ENCODE measurements around the gene KLRC3.
"Not testable (repeated sequence)": the region's sequence is repeated elsewhere in the genome, so short reads cannot be mapped to it uniquely, and the experiment has no call there.

The KLRC3 gene

GRCh38 chr12:10368206-10369171 is 51.9 kb downstream of the KLRC3 start:
- no peak for DNase-seq (ENCODE audit: low read depth)

- DNase-seq (ENCODE audit: low read depth), result not testable (repeated sequence)
Observed at GRCh38 chr12:10367714-10368113, 52.7 kb downstream of the KLRC3 start.

- peak; percentile 46 for DNase-seq (ENCODE audit: low read depth)
Observed at GRCh38 chr12:10366875-10367274, 53.5 kb downstream of the KLRC3 start.

- peak; percentile 12 for DNase-seq (ENCODE audit: low read depth)
Observed at GRCh38 chr12:10365696-10366405, 54.5 kb downstream of the KLRC3 start.

- DNase-seq (ENCODE audit: low read depth), result peak; percentile 89
Observed at GRCh38 chr12:10364815-10365622, 55.4 kb downstream of the KLRC3 start.

GRCh38 chr12:10363914-10364814 is 56.2 kb downstream of the KLRC3 start:
- DNase-seq (ENCODE audit: low read depth), result peak; percentile 66

- no peak for DNase-seq (ENCODE audit: low read depth)
Observed at GRCh38 chr12:10363658-10363913, 56.8 kb downstream of the KLRC3 start.

- peak; percentile 56 for DNase-seq (ENCODE audit: low read depth)
Observed at GRCh38 chr12:10362828-10363657, 57.4 kb downstream of the KLRC3 start.

GRCh38 chr12:10362325-10362724 is 58.1 kb downstream of the KLRC3 start:
- no peak for DNase-seq (ENCODE audit: low read depth)

Measured in iris pigment epithelial cell (primary cell).